Lower leg skin (tissue), 3 donors: ENCODE data around the gene SPATA46.

Experiments
- CTCF ChIP-seq, 3 donors: fragments of 450-650 bp; IDR thresholded peaks; one replicate each; pipeline ENCODE4 v1.5.1; 2016; ENCODE audit warnings: antibody characterized with exemption in 3 of 3, mild to moderate bottlenecking in 3 of 3, moderate library complexity in 2 of 3
- POLR2A ChIP-seq, 2 donors: fragments of 450-650 bp; IDR thresholded peaks; one replicate each; pipeline ENCODE4 v1.6.1; 2016 to 2017; ENCODE audit warnings: antibody characterized with exemption in 2 of 2, mild to moderate bottlenecking in 1 of 2, moderate library complexity in 1 of 2

GRCh38 chr1:162343470-162343869 is 33.2 kb downstream of the SPATA46 start:
- TF ChIP-seq POLR2A (IDR thresholded peaks at IDR 0.05) = no peak
- no peak for TF ChIP-seq CTCF (IDR thresholded peaks at IDR 0.05)
